H1 (cell line): Measurements from ENCODE around the gene OLFM2. TPM values are rescaled to one million over a fixed set of nuclear protein-coding genes. Genes with fewer than 3 reads are reported as not detected.

Source experiments
- CBX5 ChIP-seq: fragments of 300-800, 300-1000 bp; sonication (generic); IDR thresholded peaks from 2 replicates; pipeline ENCODE4 v1.7.1; 2016; ENCODE audit warnings: antibody characterized with exemption, low read length, low read depth
- EP300 ChIP-seq, 2 experiments: IDR thresholded peaks; 1 replicate in 1 of 2; 2 replicates in 1 of 2; pipeline ENCODE4 v1.6.1; 2011 to 2012; ENCODE audit warnings: low read depth in 2 of 2, low read length in 2 of 2, mild to moderate bottlenecking in 2 of 2, borderline replicate concordance in 1 of 2, inconsistent platforms in 1 of 2, moderate library complexity in 1 of 2
- HDAC2 ChIP-seq, 2 experiments: fragments of 300-600 bp in 1 of 2; sonication (generic) in 1 of 2; IDR thresholded peaks; 2 replicates each; pipeline ENCODE4 v1.6.1; 2011 to 2012; ENCODE audit warnings: low read depth in 2 of 2, low read length in 2 of 2, mild to moderate bottlenecking in 2 of 2, moderate library complexity in 2 of 2, borderline replicate concordance in 1 of 2, inconsistent platforms in 1 of 2
- SIRT6 ChIP-seq: IDR thresholded peaks from one replicate; pipeline ENCODE4 v1.7.1; 2012; ENCODE audit warnings: low read length, inconsistent platforms
- SP4 ChIP-seq: IDR thresholded peaks from 2 replicates; pipeline ENCODE4 v1.6.1; 2012; ENCODE audit warnings: low read length, inconsistent platforms
- polyA plus RNA-seq, 7 experiments: library from polyadenylated mRNA; depleted of rRNA in 3 of 7; stranded (reverse) in 5 of 7; unstranded in 2 of 7; fragments of >200 nt in 5 of 7; fragments of 200-250 nt in 2 of 7; gene quantifications; 1 replicate in 5 of 7; 2 replicates in 1 of 7; 4 replicates in 1 of 7; pipeline versions ENCODE4 v1.2.1 to v1.2.3, GENCODE V29; 2011 to 2013; ENCODE audit warnings: missing spikeins in 2 of 7, mixed read lengths in 2 of 7
- total RNA-seq: library from RNA; stranded (reverse); fragmentation: NEBNext Ultra II Directional; extraction: Animal tissue kit (Norgen Biotek cat#: 25700); gene quantifications from 2 replicates; pipeline ENCODE4 v1.2.1, GENCODE V29; 2021
- TF ChIP-seq, protein P1 (sequence below): fragments of 300-600 bp; sonication (generic); IDR thresholded peaks from 2 replicates; pipeline ENCODE4 v1.7.1; 2012; ENCODE audit warnings: low read length, moderate library complexity, mild to moderate bottlenecking, inconsistent platforms; ENCODE audit not compliant: insufficient replicate concordance
- TF ChIP-seq, protein P2 (sequence below): IDR thresholded peaks from 2 replicates; pipeline ENCODE4 v1.6.1; 2012; ENCODE audit warnings: inconsistent platforms

Gene OLFM2
- total and polyA plus RNA-seq, 2 of the 8 experiments (the other 6 are each of a cell fraction or from before 2014, with no cell fraction given), result 68.2 to 151 TPM

GRCh38 chr19:9914315-9915207, 21.8 kb downstream of the OLFM2 start (continued):
- TF ChIP-seq, protein P1, sequence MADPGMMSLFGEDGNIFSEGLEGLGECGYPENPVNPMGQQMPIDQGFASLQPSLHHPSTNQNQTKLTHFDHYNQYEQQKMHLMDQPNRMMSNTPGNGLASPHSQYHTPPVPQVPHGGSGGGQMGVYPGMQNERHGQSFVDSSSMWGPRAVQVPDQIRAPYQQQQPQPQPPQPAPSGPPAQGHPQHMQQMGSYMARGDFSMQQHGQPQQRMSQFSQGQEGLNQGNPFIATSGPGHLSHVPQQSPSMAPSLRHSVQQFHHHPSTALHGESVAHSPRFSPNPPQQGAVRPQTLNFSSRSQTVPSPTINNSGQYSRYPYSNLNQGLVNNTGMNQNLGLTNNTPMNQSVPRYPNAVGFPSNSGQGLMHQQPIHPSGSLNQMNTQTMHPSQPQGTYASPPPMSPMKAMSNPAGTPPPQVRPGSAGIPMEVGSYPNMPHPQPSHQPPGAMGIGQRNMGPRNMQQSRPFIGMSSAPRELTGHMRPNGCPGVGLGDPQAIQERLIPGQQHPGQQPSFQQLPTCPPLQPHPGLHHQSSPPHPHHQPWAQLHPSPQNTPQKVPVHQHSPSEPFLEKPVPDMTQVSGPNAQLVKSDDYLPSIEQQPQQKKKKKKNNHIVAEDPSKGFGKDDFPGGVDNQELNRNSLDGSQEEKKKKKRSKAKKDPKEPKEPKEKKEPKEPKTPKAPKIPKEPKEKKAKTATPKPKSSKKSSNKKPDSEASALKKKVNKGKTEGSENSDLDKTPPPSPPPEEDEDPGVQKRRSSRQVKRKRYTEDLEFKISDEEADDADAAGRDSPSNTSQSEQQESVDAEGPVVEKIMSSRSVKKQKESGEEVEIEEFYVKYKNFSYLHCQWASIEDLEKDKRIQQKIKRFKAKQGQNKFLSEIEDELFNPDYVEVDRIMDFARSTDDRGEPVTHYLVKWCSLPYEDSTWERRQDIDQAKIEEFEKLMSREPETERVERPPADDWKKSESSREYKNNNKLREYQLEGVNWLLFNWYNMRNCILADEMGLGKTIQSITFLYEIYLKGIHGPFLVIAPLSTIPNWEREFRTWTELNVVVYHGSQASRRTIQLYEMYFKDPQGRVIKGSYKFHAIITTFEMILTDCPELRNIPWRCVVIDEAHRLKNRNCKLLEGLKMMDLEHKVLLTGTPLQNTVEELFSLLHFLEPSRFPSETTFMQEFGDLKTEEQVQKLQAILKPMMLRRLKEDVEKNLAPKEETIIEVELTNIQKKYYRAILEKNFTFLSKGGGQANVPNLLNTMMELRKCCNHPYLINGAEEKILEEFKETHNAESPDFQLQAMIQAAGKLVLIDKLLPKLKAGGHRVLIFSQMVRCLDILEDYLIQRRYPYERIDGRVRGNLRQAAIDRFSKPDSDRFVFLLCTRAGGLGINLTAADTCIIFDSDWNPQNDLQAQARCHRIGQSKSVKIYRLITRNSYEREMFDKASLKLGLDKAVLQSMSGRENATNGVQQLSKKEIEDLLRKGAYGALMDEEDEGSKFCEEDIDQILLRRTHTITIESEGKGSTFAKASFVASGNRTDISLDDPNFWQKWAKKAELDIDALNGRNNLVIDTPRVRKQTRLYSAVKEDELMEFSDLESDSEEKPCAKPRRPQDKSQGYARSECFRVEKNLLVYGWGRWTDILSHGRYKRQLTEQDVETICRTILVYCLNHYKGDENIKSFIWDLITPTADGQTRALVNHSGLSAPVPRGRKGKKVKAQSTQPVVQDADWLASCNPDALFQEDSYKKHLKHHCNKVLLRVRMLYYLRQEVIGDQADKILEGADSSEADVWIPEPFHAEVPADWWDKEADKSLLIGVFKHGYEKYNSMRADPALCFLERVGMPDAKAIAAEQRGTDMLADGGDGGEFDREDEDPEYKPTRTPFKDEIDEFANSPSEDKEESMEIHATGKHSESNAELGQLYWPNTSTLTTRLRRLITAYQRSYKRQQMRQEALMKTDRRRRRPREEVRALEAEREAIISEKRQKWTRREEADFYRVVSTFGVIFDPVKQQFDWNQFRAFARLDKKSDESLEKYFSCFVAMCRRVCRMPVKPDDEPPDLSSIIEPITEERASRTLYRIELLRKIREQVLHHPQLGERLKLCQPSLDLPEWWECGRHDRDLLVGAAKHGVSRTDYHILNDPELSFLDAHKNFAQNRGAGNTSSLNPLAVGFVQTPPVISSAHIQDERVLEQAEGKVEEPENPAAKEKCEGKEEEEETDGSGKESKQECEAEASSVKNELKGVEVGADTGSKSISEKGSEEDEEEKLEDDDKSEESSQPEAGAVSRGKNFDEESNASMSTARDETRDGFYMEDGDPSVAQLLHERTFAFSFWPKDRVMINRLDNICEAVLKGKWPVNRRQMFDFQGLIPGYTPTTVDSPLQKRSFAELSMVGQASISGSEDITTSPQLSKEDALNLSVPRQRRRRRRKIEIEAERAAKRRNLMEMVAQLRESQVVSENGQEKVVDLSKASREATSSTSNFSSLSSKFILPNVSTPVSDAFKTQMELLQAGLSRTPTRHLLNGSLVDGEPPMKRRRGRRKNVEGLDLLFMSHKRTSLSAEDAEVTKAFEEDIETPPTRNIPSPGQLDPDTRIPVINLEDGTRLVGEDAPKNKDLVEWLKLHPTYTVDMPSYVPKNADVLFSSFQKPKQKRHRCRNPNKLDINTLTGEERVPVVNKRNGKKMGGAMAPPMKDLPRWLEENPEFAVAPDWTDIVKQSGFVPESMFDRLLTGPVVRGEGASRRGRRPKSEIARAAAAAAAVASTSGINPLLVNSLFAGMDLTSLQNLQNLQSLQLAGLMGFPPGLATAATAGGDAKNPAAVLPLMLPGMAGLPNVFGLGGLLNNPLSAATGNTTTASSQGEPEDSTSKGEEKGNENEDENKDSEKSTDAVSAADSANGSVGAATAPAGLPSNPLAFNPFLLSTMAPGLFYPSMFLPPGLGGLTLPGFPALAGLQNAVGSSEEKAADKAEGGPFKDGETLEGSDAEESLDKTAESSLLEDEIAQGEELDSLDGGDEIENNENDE, result no peak
- TF ChIP-seq HDAC2 (IDR thresholded peaks at IDR 0.05; ENCODE audit: borderline replicate concordance in 1 of 2, low read depth in 2 of 2, low read length in 2 of 2) (peak in 1 of 2 experiments; percentile 25; a peak in 2 of 4 replicates), EP300 (IDR thresholded peaks at IDR 0.05; ENCODE audit: borderline replicate concordance in 1 of 2, low read depth in 2 of 2, low read length in 2 of 2) (peak in 1 of 2 experiments; percentile 78; a peak in 1 of 3 replicates), SIRT6 (no peak), CBX5 (no peak), SP4 (no peak)
- TF ChIP-seq, protein P2, sequence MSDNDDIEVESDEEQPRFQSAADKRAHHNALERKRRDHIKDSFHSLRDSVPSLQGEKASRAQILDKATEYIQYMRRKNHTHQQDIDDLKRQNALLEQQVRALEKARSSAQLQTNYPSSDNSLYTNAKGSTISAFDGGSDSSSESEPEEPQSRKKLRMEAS, result peak; percentile 35
